HCT116 (cell line): ENCODE results near the gene TREM2. TPM values are rescaled to one million over a fixed set of nuclear protein-coding genes. Genes with fewer than 3 reads are reported as not detected.

ENCODE experiments used
- ATAC-seq: fragments of 200-7000 bp; cut with Tn5 transposase; 2 replicates; pipeline ENCODE4 v1.9.1; 2020; ENCODE audit warnings: mild to moderate bottlenecking, moderate library complexity
- BruUV-seq: library from RNA; stranded (reverse); fragments of 400-500 nt; replicated peaks from 2 replicates; lab custom pipeline; 2021; lab: Mats Ljungman, UMichigan
- CTCF ChIA-PET: fragments of 300-600 bp; sonication (Branson Sonifier 250); formaldehyde crosslinking; loops from one replicate; lab custom pipeline; 2021; ENCODE audit warnings: antibody characterized with exemption; lab: Charles Lee
- POLR2A ChIA-PET: fragments of 300-600, 350-600 bp; sonication (Branson Sonifier 250); formaldehyde crosslinking; loops from one replicate; lab custom pipeline; 2021; ENCODE audit warnings: antibody characterized with exemption; lab: Charles Lee
- RAD21 ChIA-PET, 2 experiments: fragments of 300-600 bp; sonication (Branson Sonifier 250); formaldehyde crosslinking; loops; one replicate each; lab custom pipeline; 2023; ENCODE audit warnings: low total read pairs in 2 of 2; ENCODE audit not compliant: uncharacterized antibody in 2 of 2, unreplicated experiment in 2 of 2, low non-redundant PET in 1 of 2; lab: Charles Lee
- DNase-seq: peaks from one replicate; pipeline ENCODE4 v3.0.0-alpha.2; 2010; ENCODE audit warnings: low read depth, low spot score
- H2AFZ ChIP-seq: fragments of 200-600 bp; shearing (Covaris generic), sonication (generic); 2 replicates; pipeline ENCODE4 v1.6.1; 2017; ENCODE audit warnings: low read depth, mixed run types, mixed read lengths, antibody characterized with exemption, low read length; ENCODE audit not compliant: poor library complexity, severe bottlenecking
- H3K27ac ChIP-seq: 2 replicates; pipeline ENCODE4 v1.5.1; 2012; ENCODE audit warnings: low read depth, low read length
- H3K27me3 ChIP-seq: fragments of 200-600 bp; sonication (generic); 2 replicates; pipeline ENCODE4 v1.6.1; 2016; ENCODE audit warnings: mixed run types, low read length, mixed read lengths; ENCODE audit not compliant: insufficient read depth
- H3K36me3 ChIP-seq, 2 experiments: fragments of 200-500 bp in 1 of 2; fragments of 200-600 bp in 1 of 2; sonication (Bioruptor generic) in 1 of 2; sonication (generic) in 1 of 2; 2 replicates each; pipeline versions ENCODE4 v1.5.1 to v1.6.1; 2014 to 2016; ENCODE audit warnings: low read length in 2 of 2, inconsistent platforms in 1 of 2, mixed read lengths in 1 of 2, mixed run types in 1 of 2; ENCODE audit not compliant: insufficient read depth in 2 of 2, control insufficient read depth in 1 of 2
- H3K4me1 ChIP-seq, 2 experiments: fragments of 200-600 bp in 1 of 2; sonication (generic) in 1 of 2; 2 replicates each; pipeline versions ENCODE4 v1.5.1 to v1.6.1; 2012 to 2017; ENCODE audit warnings: low read length in 2 of 2, inconsistent platforms in 1 of 2, mild to moderate bottlenecking in 1 of 2, mixed read lengths in 1 of 2, mixed run types in 1 of 2, moderate library complexity in 1 of 2; ENCODE audit not compliant: insufficient read depth in 2 of 2, control insufficient read depth in 1 of 2
- H3K4me2 ChIP-seq: fragments of 200-600 bp; sonication (generic); 2 replicates; pipeline ENCODE4 v1.6.1; 2017; ENCODE audit warnings: mixed run types, low read length, mixed read lengths
- H3K4me3 ChIP-seq, 2 experiments: fragments of 200-600 bp in 1 of 2; sonication (generic) in 1 of 2; replicated peaks in 1 of 2; 2 replicates each; pipeline ENCODE4 v1.5.1; 2011 to 2016; ENCODE audit warnings: low read length in 2 of 2, control low read depth in 1 of 2, low read depth in 1 of 2, mild to moderate bottlenecking in 1 of 2, mixed read lengths in 1 of 2, mixed run types in 1 of 2
- H3K79me2 ChIP-seq: fragments of 200-600 bp; sonication (generic); 2 replicates; pipeline ENCODE4 v1.6.1; 2017; ENCODE audit warnings: mild to moderate bottlenecking, mixed run types, low read length, moderate library complexity, mixed read lengths; ENCODE audit not compliant: insufficient read depth
- H3K9ac ChIP-seq: fragments of 200-600 bp; sonication (generic); 2 replicates; pipeline ENCODE4 v1.6.1; 2016; ENCODE audit warnings: low read length, mixed read lengths
- H3K9me2 ChIP-seq: fragments of 200-600 bp; sonication (generic), shearing (Covaris generic); 2 replicates; pipeline ENCODE4 v1.6.1; 2017; ENCODE audit warnings: mixed run types, mild to moderate bottlenecking, moderate library complexity; ENCODE audit not compliant: insufficient read depth
- H3K9me3 ChIP-seq, 2 experiments: fragments of 200-500 bp in 1 of 2; fragments of 200-600 bp in 1 of 2; sonication (Bioruptor generic) in 1 of 2; sonication (generic) in 1 of 2; 2 replicates each; pipeline ENCODE4 v1.6.1; 2014 to 2017; ENCODE audit warnings: low read length in 2 of 2, mixed read lengths in 2 of 2, inconsistent platforms in 1 of 2, low read depth in 1 of 2, mild to moderate bottlenecking in 1 of 2, mixed run types in 1 of 2, moderate library complexity in 1 of 2; ENCODE audit not compliant: control insufficient read depth in 1 of 2, insufficient read depth in 1 of 2
- H4K20me1 ChIP-seq: fragments of 200-600 bp; sonication (generic), shearing (Covaris generic); 2 replicates; pipeline ENCODE4 v1.6.1; 2017; ENCODE audit warnings: mixed run types, mild to moderate bottlenecking, moderate library complexity; ENCODE audit not compliant: insufficient read depth
- CEBPB ChIP-seq: IDR thresholded peaks from 2 replicates; pipeline ENCODE4 v1.6.1; 2012; ENCODE audit warnings: low read depth
- ELF1 ChIP-seq: IDR thresholded peaks from 2 replicates; pipeline ENCODE4 v1.6.1; 2012; ENCODE audit warnings: low read depth, borderline replicate concordance
- RAD21 ChIP-seq: IDR thresholded peaks from 2 replicates; pipeline ENCODE4 v1.6.1; 2012; ENCODE audit warnings: low read depth, mild to moderate bottlenecking
- SP1 ChIP-seq: IDR thresholded peaks from 2 replicates; pipeline ENCODE4 v1.6.1; 2012; ENCODE audit warnings: low read depth
- ZFX ChIP-seq: fragments of 450-650 bp; IDR thresholded peaks from 2 replicates; pipeline ENCODE4 v1.6.1; 2017
- intact Hi-C: fragments of 100-400 bp; cut with micrococcal nuclease; formaldehyde crosslinking; loops from 2 replicates; pipeline ENCODE4 v1.10.0; 2022
- total RNA-seq: library from RNA; stranded (reverse); gene quantifications from one replicate; pipeline ENCODE4 v1.2.1, GENCODE V29; 2021; ENCODE audit not compliant: unreplicated experiment
- TF ChIP-seq, protein P1 (sequence below), 3 experiments: fragments of 200-600 bp in 1 of 3; sonication (generic) in 1 of 3; IDR thresholded peaks in 2 of 3; conservative IDR thresholded peaks in 1 of 3; 2 replicates each; pipeline ENCODE4 v1.5.1; 2012 to 2017; ENCODE audit warnings: low read depth in 2 of 3, low read length in 2 of 3, antibody characterized with exemption in 1 of 3, borderline replicate concordance in 1 of 3, control low read depth in 1 of 3, mild to moderate bottlenecking in 1 of 3, mixed read lengths in 1 of 3, mixed run types in 1 of 3, moderate library complexity in 1 of 3; ENCODE audit not compliant: insufficient read depth in 1 of 3

The TREM2 gene
- total RNA-seq, 1 experiment from 2014 or later: not detected

DNA sequence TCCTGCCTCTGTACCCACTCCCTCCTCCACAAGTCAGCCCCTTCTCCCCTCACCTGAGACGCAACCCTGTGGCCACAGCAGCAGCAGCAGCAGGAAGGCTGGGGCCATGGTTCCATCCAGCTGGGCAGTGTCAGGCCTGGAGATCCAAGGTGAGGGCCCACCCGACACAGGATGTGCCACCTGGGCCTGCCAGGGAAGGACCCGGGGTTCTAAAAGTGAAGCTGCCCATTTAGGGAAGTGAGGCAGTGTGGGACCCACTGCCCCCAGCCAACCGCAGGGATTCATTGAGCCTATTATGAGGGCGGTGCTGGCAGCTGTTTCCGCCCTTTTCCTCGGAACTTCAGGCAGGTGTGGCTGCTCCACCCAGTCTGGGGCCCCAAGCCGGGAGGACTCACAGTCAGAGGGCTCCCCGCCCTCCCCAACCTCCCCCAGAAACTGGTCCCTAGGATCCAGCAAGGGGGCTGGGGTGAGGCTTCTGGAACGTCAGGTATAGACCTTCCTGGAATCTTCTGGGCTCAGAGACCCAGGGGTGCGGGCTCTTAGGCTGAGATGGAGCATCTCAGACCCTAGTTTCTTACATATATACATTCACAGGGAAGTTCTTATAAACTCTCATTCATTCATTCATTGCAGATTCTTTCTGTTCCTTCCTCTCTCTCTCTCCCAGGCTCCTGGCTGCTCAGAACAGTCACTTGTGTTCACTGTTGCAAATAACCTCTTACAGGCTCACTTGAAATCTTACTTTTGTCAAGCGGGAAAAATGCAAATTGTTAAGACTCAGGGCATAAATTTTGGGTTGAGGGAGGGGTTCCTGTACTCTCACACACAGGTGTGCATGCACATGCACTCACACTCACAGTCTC is 38.2 kb upstream of the TREM2 start, which contains the start of gene TREML2:
TSS of gene TREML2 (minus strand) at position 249 of the 863 bp plus-strand sequence. CDS start at position 108, 141 bp downstream.
- no peaks in the 10 kb centered on the region for H3K9me3 ChIP-seq
- peaks cover 22% of the 10 kb centered on the region for H3K27me3 ChIP-seq
- ATAC-seq (no peak), DNase-seq (no peak)
- no peak within 1 kb of the TSS for H3K4me2 ChIP-seq
- H3K36me3 ChIP-seq: no peaks in the 10 kb centered on the region
- H3K9me2 ChIP-seq: no peaks in the 10 kb centered on the region
- no peaks in the 10 kb centered on the region for H3K79me2 ChIP-seq
- TF ChIP-seq ELF1: no peak
- TF ChIP-seq, protein P1, sequence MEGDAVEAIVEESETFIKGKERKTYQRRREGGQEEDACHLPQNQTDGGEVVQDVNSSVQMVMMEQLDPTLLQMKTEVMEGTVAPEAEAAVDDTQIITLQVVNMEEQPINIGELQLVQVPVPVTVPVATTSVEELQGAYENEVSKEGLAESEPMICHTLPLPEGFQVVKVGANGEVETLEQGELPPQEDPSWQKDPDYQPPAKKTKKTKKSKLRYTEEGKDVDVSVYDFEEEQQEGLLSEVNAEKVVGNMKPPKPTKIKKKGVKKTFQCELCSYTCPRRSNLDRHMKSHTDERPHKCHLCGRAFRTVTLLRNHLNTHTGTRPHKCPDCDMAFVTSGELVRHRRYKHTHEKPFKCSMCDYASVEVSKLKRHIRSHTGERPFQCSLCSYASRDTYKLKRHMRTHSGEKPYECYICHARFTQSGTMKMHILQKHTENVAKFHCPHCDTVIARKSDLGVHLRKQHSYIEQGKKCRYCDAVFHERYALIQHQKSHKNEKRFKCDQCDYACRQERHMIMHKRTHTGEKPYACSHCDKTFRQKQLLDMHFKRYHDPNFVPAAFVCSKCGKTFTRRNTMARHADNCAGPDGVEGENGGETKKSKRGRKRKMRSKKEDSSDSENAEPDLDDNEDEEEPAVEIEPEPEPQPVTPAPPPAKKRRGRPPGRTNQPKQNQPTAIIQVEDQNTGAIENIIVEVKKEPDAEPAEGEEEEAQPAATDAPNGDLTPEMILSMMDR (IDR thresholded peaks at IDR 0.05 in 2 of 3, conservative IDR thresholded peaks at IDR 0.05 in 1 of 3; ENCODE audit: borderline replicate concordance in 1 of 3, insufficient read depth in 1 of 3, low read depth in 2 of 3, low read length in 2 of 3): no peak
- H3K4me1 ChIP-seq: no peaks in the 10 kb centered on the region
- no TSS peak for BruUV-seq
- no peak within 1 kb of the TSS for H3K27ac ChIP-seq
- ChIA-PET RAD21 (no interaction called here), POLR2A (no interaction called here), CTCF (interaction anchor here (0.6 to 1.3 kb wide), 2 partner anchors 10 to 19 kb away, joined by 3 to 5 read pairs; no protein-coding TSS in a partner anchor)
- H4K20me1 ChIP-seq: no peaks in the 10 kb centered on the region
- H2AFZ ChIP-seq: no peak within 1 kb of the TSS
- intact Hi-C loops: no loop called here
- no peak within 1 kb of the TSS for H3K9ac ChIP-seq
- no peak within 1 kb of the TSS for H3K4me3 ChIP-seq

DNA sequence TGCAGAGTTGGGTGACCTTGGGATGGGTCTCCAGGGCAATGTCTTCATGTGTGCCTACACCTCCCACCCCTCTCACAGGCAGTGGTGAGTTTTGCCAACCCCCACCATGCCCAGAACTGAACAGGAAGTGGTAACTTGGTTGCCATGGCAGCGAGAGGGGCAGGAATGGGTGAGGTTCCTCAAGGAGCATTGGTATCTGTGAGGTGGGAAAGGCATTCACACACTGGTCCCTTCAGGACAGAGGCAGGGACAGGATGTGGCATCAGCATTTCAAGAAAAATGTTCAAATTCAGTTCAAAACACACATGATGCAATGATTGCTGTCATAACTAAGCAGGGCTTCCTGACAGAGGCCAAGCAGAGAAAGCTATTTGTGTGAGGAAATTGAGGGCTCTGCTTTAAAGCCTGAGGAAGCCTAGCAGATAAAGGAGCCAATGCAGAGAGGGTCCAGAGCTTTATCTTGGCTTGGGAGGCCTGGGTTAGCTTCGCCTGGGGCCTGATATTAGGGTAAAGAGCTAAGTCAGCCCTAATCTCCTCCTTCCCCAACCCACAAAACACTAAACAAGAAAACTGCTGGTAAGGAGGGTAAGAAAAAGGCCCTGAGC is 37.5 kb upstream of the TREM2 start:
- no peaks in the 10 kb centered on the region for H3K79me2 ChIP-seq
- no peak overlapping the region for H3K27ac ChIP-seq
- ChIA-PET CTCF (interaction anchor here (0.6 to 1.3 kb wide), 2 partner anchors 9 to 18 kb away, joined by 3 to 5 read pairs; no protein-coding TSS in a partner anchor), POLR2A (interaction anchor here (0.5 kb wide), 1 partner anchor 107 kb away, joined by 3 read pairs; no protein-coding TSS in a partner anchor), RAD21 (no interaction called here)
- ATAC-seq: no peak
- intact Hi-C loops: no loop called here
- no peak overlapping the region for H3K9ac ChIP-seq
- no peak for DNase-seq
- H4K20me1 ChIP-seq: no peaks in the 10 kb centered on the region
- H3K27me3 ChIP-seq: peaks cover 29% of the 10 kb centered on the region
- no peaks in the 10 kb centered on the region for H3K36me3 ChIP-seq
- no peak overlapping the region for H3K4me2 ChIP-seq
- no TSS peak for BruUV-seq
- no peaks in the 10 kb centered on the region for H3K9me3 ChIP-seq
- H2AFZ ChIP-seq: no peak overlapping the region
- H3K9me2 ChIP-seq: no peaks in the 10 kb centered on the region
- H3K4me3 ChIP-seq: no peak overlapping the region
- H3K4me1 ChIP-seq: no peaks in the 10 kb centered on the region
- TF ChIP-seq ZFX (no peak), SP1 (no peak), CEBPB (no peak), RAD21 (no peak)
